AG04449 (cell line): ENCODE data around the gene CMYA5.
"Not testable (repeated sequence)": the region's sequence is repeated elsewhere in the genome, so short reads cannot be mapped to it uniquely, and the experiment has no call there.

Source experiments
- CTCF ChIA-PET: fragments of 350-600 bp; formaldehyde crosslinking; extraction: SDS; loops from one replicate; lab custom pipeline; 2021; ENCODE audit warnings: antibody characterized with exemption; lab: Yijun Ruan, JAX
- POLR2A ChIA-PET: fragments of 400-600, 350-600 bp; formaldehyde crosslinking; extraction: SDS; loops from one replicate; lab custom pipeline; 2020; ENCODE audit warnings: antibody characterized with exemption, inconsistent platforms; lab: Yijun Ruan, JAX
- DNase-seq: peaks from one replicate; pipeline ENCODE4 v3.0.0-alpha.2; 2010; ENCODE audit warnings: low read depth, low spot score
- H3K4me3 ChIP-seq: 2 replicates; pipeline ENCODE4 v1.5.1; 2011; ENCODE audit warnings: low read depth, mild to moderate bottlenecking, control low read depth, low read length
- TF ChIP-seq, protein P1 (sequence below): IDR thresholded peaks from one replicate; pipeline ENCODE4 v1.5.1; 2011; ENCODE audit warnings: mild to moderate bottlenecking, moderate library complexity, low read length, control low read depth, inconsistent platforms; ENCODE audit not compliant: insufficient read depth; ENCODE audit errors: missing control alignments

Gene CMYA5

GRCh38 chr5:79705632-79706031 is 16.0 kb downstream of the CMYA5 start:
- TF ChIP-seq, protein P1, sequence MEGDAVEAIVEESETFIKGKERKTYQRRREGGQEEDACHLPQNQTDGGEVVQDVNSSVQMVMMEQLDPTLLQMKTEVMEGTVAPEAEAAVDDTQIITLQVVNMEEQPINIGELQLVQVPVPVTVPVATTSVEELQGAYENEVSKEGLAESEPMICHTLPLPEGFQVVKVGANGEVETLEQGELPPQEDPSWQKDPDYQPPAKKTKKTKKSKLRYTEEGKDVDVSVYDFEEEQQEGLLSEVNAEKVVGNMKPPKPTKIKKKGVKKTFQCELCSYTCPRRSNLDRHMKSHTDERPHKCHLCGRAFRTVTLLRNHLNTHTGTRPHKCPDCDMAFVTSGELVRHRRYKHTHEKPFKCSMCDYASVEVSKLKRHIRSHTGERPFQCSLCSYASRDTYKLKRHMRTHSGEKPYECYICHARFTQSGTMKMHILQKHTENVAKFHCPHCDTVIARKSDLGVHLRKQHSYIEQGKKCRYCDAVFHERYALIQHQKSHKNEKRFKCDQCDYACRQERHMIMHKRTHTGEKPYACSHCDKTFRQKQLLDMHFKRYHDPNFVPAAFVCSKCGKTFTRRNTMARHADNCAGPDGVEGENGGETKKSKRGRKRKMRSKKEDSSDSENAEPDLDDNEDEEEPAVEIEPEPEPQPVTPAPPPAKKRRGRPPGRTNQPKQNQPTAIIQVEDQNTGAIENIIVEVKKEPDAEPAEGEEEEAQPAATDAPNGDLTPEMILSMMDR = no peak
- DNase-seq = no peak
- CTCF ChIA-PET = interaction anchor here (1.1 to 1.7 kb wide), 2 partner anchors 149 to 154 kb away, joined by 3 to 5 read pairs; no protein-coding TSS in a partner anchor
- POLR2A ChIA-PET = no interaction called here
- H3K4me3 ChIP-seq = no peak overlapping the region

DNA sequence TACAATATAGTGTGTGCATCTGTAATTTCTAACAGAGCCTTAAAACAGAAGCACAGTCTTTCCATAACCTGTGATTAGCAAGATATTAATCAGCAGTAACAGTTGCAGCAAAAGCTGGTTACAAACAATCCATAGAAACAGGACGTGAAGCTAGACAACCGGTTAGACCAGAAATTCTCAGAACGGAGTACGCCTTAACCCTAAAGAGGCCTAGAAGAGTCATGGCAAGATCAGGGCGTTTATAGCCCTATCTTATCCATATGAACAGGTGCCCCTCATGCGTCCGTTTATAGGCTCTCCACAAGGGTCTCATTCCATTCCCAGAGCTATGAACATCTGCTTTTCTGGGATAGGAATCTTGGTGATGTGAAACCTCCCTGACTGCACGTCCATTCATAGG is 16.7 kb downstream of the CMYA5 start:
- DNase-seq, POLR2A ChIA-PET, H3K4me3 ChIP-seq, CTCF ChIA-PET: not testable (repeated sequence)

DNA sequence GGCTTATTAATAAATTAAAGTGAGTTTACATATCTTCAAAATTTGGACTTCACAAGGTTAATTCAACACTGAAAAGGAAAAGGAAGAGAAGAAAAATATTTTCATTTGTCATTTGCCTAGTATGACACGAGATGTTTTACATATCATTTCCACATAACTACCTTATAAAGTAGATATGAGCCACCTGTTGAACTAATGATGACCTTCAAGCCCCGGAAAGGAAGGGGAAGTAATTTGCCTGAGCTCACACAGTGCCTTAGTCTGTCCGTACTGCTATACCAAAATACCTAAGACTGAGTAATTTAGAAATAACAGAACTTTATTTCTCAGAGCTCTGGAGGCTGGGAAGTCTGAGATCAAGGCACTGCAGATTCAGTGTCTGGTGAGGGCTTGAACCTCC is 17.9 kb downstream of the CMYA5 start:
- POLR2A ChIA-PET = no interaction called here
- TF ChIP-seq, protein P1 = no peak
- no peak for DNase-seq
- no peak overlapping the region for H3K4me3 ChIP-seq
- CTCF ChIA-PET = no interaction called here

DNA sequence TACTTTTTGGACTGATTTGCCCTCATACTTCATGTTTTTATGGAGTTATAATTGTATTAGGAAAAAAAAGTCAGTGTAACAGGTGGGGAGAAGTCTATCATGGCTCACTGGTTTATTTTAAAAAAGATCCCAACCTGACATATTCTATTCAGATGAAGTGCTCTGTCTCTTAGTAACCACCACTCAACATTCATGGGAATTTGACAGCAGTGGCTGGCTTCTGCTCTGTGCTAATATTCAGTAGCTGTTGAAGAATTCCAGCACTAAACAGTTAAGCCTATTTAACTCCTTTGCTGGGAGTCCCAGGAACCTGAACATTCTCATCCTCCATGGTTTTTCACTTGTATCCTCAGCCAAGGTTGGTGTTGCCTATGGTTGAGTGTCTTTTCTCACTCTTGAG is 23.1 kb downstream of the CMYA5 start:
- no peak overlapping the region for H3K4me3 ChIP-seq
- DNase-seq = no peak
- TF ChIP-seq, protein P1 = no peak
- ChIA-PET CTCF (interaction anchor here (0.6 to 1.4 kb wide), 2 partner anchors 9 to 371 kb away, joined by 3 to 5 read pairs; no protein-coding TSS in a partner anchor), POLR2A (no interaction called here)

DNA sequence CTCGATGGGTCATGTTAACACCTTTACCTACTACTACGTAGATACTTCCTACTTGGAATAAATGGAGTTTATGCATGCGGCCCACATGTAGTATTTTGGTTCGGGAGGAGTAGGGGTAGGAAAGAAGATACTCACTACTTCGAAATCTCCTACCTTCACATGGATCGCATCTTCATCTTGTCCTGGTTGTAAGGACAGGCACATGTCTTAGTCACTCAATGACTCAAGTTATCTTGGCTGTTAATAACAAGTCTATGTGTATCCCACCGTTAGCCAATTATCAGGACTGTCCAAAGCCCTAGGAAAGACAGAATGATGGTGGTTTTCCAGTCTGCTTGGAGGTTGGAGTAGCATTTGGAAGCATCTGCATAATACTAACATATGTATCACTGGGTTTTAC is 24.1 kb downstream of the CMYA5 start:
- ChIA-PET POLR2A (no interaction called here), CTCF (interaction anchor here (1.4 kb wide), 1 partner anchor 10 kb away, joined by 5 read pairs; no protein-coding TSS in a partner anchor)
- TF ChIP-seq, protein P1 = no peak
- no peak overlapping the region for H3K4me3 ChIP-seq
- DNase-seq = no peak

DNA sequence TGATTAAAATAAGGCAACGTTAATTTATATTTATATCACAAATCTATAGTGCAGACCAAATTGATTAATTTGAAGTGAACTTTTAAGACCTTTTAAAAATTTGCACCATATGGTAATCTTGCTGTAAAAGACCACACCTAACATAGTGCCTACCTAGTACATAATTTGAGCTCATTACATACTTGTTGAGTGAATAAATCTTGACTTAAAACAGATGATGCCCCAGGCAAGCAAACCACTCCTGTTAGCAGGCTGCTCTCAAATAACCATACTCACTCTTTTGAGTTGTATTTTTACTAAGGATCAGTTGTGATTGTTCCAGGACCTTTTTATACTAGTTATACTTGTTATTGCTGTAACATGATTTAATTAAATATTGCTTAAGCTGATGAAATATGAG is 27.2 kb downstream of the CMYA5 start:
- POLR2A ChIA-PET = no interaction called here
- DNase-seq = no peak
- CTCF ChIA-PET = interaction anchor here (2.7 kb wide), 1 partner anchor 15 kb away, joined by 15 read pairs; no protein-coding TSS in a partner anchor
- TF ChIP-seq, protein P1 = no peak
- no peak overlapping the region for H3K4me3 ChIP-seq

GRCh38 chr5:79720096-79720495 is 30.5 kb downstream of the CMYA5 start:
- ChIA-PET CTCF (no interaction called here), POLR2A (no interaction called here)
- no peak for DNase-seq
- TF ChIP-seq, protein P1 = no peak
- H3K4me3 ChIP-seq = no peak overlapping the region
